H9 (cell line): Measurements from ENCODE around the gene SHISA7. TPM values are rescaled to one million over a fixed set of nuclear protein-coding genes. Genes with fewer than 3 reads are reported as not detected.

Experiments
- DNase-seq: peaks from one replicate; pipeline ENCODE4 v3.0.0-alpha.2; 2017
- H2AFZ ChIP-seq: one replicate; pipeline ENCODE4 v1.6.1; 2013; ENCODE audit warnings: mild to moderate bottlenecking, low read length, control low read depth, moderate library complexity
- H2AK5ac ChIP-seq: 2 replicates; pipeline ENCODE4 v1.6.1; 2013; ENCODE audit warnings: low read length, control low read depth, mixed read lengths; ENCODE audit not compliant: insufficient read length
- H2BK120ac ChIP-seq: one replicate; pipeline ENCODE4 v1.6.1; 2013; ENCODE audit warnings: low read depth, mild to moderate bottlenecking, low read length, control low read depth, inconsistent platforms; ENCODE audit not compliant: poor library complexity, severe bottlenecking
- H2BK12ac ChIP-seq: 2 replicates; pipeline ENCODE4 v1.6.1; 2013; ENCODE audit warnings: low read length, control low read depth, mixed read lengths, low read depth; ENCODE audit not compliant: insufficient read length
- H2BK15ac ChIP-seq: 2 replicates; pipeline ENCODE4 v1.6.1; 2013; ENCODE audit warnings: low read depth, low read length, control low read depth
- H2BK20ac ChIP-seq: one replicate; pipeline ENCODE4 v1.6.1; 2013; ENCODE audit warnings: low read depth, mild to moderate bottlenecking, low read length, control low read depth, inconsistent platforms; ENCODE audit not compliant: poor library complexity, severe bottlenecking
- H2BK5ac ChIP-seq: 2 replicates; pipeline ENCODE4 v1.6.1; 2013; ENCODE audit warnings: low read length, control low read depth, mixed read lengths; ENCODE audit not compliant: insufficient read length
- H3K14ac ChIP-seq: 2 replicates; pipeline ENCODE4 v1.6.1; 2013; ENCODE audit warnings: low read length, control low read depth; ENCODE audit not compliant: insufficient read depth
- H3K18ac ChIP-seq: 2 replicates; pipeline ENCODE4 v1.6.1; 2013; ENCODE audit warnings: low read depth, mild to moderate bottlenecking, mixed read lengths, low read length, control low read depth; ENCODE audit not compliant: insufficient read length
- H3K23ac ChIP-seq: 2 replicates; pipeline ENCODE4 v1.6.1; 2013; ENCODE audit warnings: low read length, control low read depth, mixed read lengths, low read depth; ENCODE audit not compliant: insufficient read length
- H3K23me2 ChIP-seq: 2 replicates; pipeline ENCODE4 v1.6.1; 2013; ENCODE audit warnings: low read depth, mild to moderate bottlenecking, mixed read lengths, low read length, control low read depth; ENCODE audit not compliant: insufficient read length, poor library complexity, severe bottlenecking
- H3K27ac ChIP-seq: 2 replicates; pipeline ENCODE4 v1.5.1; 2013; ENCODE audit warnings: low read length, control low read depth, mixed read lengths, low read depth; ENCODE audit not compliant: insufficient read length
- H3K27me3 ChIP-seq: 2 replicates; pipeline ENCODE4 v1.6.1; 2013; ENCODE audit warnings: low read length, control low read depth, inconsistent platforms; ENCODE audit not compliant: insufficient read depth
- H3K4ac ChIP-seq: 2 replicates; pipeline ENCODE4 v1.6.1; 2013; ENCODE audit warnings: low read depth, mild to moderate bottlenecking, control low read depth, inconsistent platforms, low read length, moderate library complexity
- H3K4me1 ChIP-seq: 2 replicates; pipeline ENCODE4 v1.6.1; 2013; ENCODE audit warnings: low read length, control low read depth, inconsistent platforms; ENCODE audit not compliant: insufficient read depth
- H3K4me2 ChIP-seq: 2 replicates; pipeline ENCODE4 v1.6.1; 2013; ENCODE audit warnings: low read length, control low read depth, mixed read lengths; ENCODE audit not compliant: insufficient read length, insufficient read depth
- H3K56ac ChIP-seq: 2 replicates; pipeline ENCODE4 v1.6.1; 2013; ENCODE audit warnings: low read depth, mild to moderate bottlenecking, mixed read lengths, low read length, control low read depth; ENCODE audit not compliant: insufficient read length
- H3K79me1 ChIP-seq: 2 replicates; pipeline ENCODE4 v1.6.1; 2013; ENCODE audit warnings: low read depth, mild to moderate bottlenecking, moderate library complexity, low read length, control low read depth, inconsistent platforms; ENCODE audit not compliant: insufficient read depth, poor library complexity, severe bottlenecking
- H3K79me2 ChIP-seq: 2 replicates; pipeline ENCODE4 v1.6.1; 2013; ENCODE audit warnings: low read length, control low read depth, inconsistent platforms; ENCODE audit not compliant: insufficient read depth
- H3K9ac ChIP-seq: 2 replicates; pipeline ENCODE4 v1.6.1; 2013; ENCODE audit warnings: low read length, control low read depth, mixed read lengths; ENCODE audit not compliant: insufficient read length; ENCODE audit errors: extremely low read depth
- H3K9me3 ChIP-seq: one replicate; pipeline ENCODE4 v1.6.1; 2013; ENCODE audit warnings: low read depth, low read length, inconsistent platforms; ENCODE audit not compliant: control insufficient read depth
- H3T11ph ChIP-seq: one replicate; pipeline ENCODE4 v1.6.1; 2013; ENCODE audit warnings: mild to moderate bottlenecking, low read length, control low read depth, inconsistent platforms
- H4K20me1 ChIP-seq: one replicate; pipeline ENCODE4 v1.6.1; 2013; ENCODE audit not compliant: control insufficient read depth, insufficient read length, insufficient read depth
- H4K5ac ChIP-seq: 2 replicates; pipeline ENCODE4 v1.6.1; 2013; ENCODE audit warnings: low read depth, mild to moderate bottlenecking, mixed read lengths, low read length, control low read depth; ENCODE audit not compliant: insufficient read length
- H4K8ac ChIP-seq: replicated peaks from 2 replicates; pipeline ENCODE4 v1.6.1; 2013; ENCODE audit warnings: low read length, control low read depth, mixed read lengths, low read depth; ENCODE audit not compliant: insufficient read length
- H4K91ac ChIP-seq: 2 replicates; pipeline ENCODE4 v1.6.1; 2013; ENCODE audit warnings: low read depth, mild to moderate bottlenecking, moderate library complexity, mixed read lengths, low read length, control low read depth; ENCODE audit not compliant: insufficient read length
- H3K27ac Mint-ChIP-seq, 3 experiments: 2 replicates in 2 of 3; 3 replicates in 1 of 3; pipeline ENCODE4 v1.8.0; 2020 to 2021; ENCODE audit warnings: mixed read lengths in 3 of 3, mild to moderate bottlenecking in 1 of 3, moderate library complexity in 1 of 3
- H3K27me3 Mint-ChIP-seq: 2 replicates; pipeline ENCODE4 v1.8.0; 2021; ENCODE audit warnings: low read depth, mild to moderate bottlenecking, moderate library complexity, mixed read lengths
- H3K36me3 Mint-ChIP-seq, 3 experiments: 2 replicates in 2 of 3; 3 replicates in 1 of 3; pipeline ENCODE4 v1.8.0; 2020 to 2021; ENCODE audit warnings: low read depth in 3 of 3, mixed read lengths in 3 of 3; ENCODE audit not compliant: insufficient read depth in 1 of 3
- H3K4me1 Mint-ChIP-seq, 2 experiments: 2 replicates each; pipeline ENCODE4 v1.8.0; 2020; ENCODE audit warnings: mixed read lengths in 2 of 2
- H3K4me3 Mint-ChIP-seq, 2 experiments: 2 replicates in 1 of 2; 3 replicates in 1 of 2; pipeline ENCODE4 v1.8.0; 2020 to 2021; ENCODE audit warnings: mild to moderate bottlenecking in 2 of 2, mixed read lengths in 2 of 2, moderate library complexity in 1 of 2
- H3K9me3 Mint-ChIP-seq, 2 experiments: 2 replicates in 1 of 2; 3 replicates in 1 of 2; pipeline ENCODE4 v1.8.0; 2020; ENCODE audit warnings: mild to moderate bottlenecking in 2 of 2, mixed read lengths in 2 of 2, moderate library complexity in 1 of 2
- CTCF ChIP-seq: fragments of 200-600 bp; sonication (generic); conservative IDR thresholded peaks from 3 replicates; pipeline ENCODE4 v1.8.0; 2021; ENCODE audit warnings: antibody characterized with exemption, mild to moderate bottlenecking
- WGBS: extraction: QIAGEN DNeasy Blood & Tissue Kit; methylation state at CpG from one replicate; pipeline ENCODE4 v1.1.7; 2013; ENCODE audit warnings: missing lambda C conversion rate, low lambda C conversion rate, mixed read lengths; ENCODE audit not compliant: insufficient read length; ENCODE audit errors: extremely low coverage; 5-methylcytosine and 5-hydroxymethylcytosine counted together
- total RNA-seq: library from RNA; stranded (reverse); gene quantifications from 2 replicates; pipeline ENCODE4 v1.2.1, GENCODE V29; 2021

The SHISA7 gene
- total RNA-seq, 1 experiment from 2014 or later, result 0.31 TPM

GRCh38 chr19:55478364-55478763 lies 35.3 kb upstream of the SHISA7 start:
- no peak overlapping the region for H2AFZ ChIP-seq
- H3K56ac ChIP-seq, result no peak overlapping the region
- no peak overlapping the region for H2BK120ac ChIP-seq
- H3T11ph ChIP-seq, result no peak overlapping the region
- no CpG with 5 or more reads among the region's 12 CpGs for WGBS
- no peak overlapping the region for H3K18ac ChIP-seq
- no peak overlapping the region for H4K8ac ChIP-seq
- no peak overlapping the region for H4K91ac ChIP-seq
- no peak for DNase-seq
- H3K4ac ChIP-seq, result no peak overlapping the region
- H3K4me1 ChIP-seq, result no peaks in the 10 kb centered on the region
- no peaks in the 10 kb centered on the region for H3K27me3 Mint-ChIP-seq
- peak overlapping the region; percentile 85 to 93 for H3K4me3 Mint-ChIP-seq
- H3K23ac ChIP-seq, result no peak overlapping the region
- H2BK12ac ChIP-seq, result no peak overlapping the region
- no peak overlapping the region for H3K27ac ChIP-seq
- H3K4me2 ChIP-seq, result no peak overlapping the region
- TF ChIP-seq CTCF, result no peak
- H3K27me3 ChIP-seq, result no peaks in the 10 kb centered on the region
- no peaks in the 10 kb centered on the region for H3K79me2 ChIP-seq
- peaks cover 2 to 19% (median 3%) of the 10 kb centered on the region in 3 experiments; a peak in 6 of 7 replicates for H3K36me3 Mint-ChIP-seq
- no peak overlapping the region for H2BK20ac ChIP-seq
- peaks cover 5% of the 10 kb centered on the region for H3K23me2 ChIP-seq
- H2BK15ac ChIP-seq, result no peak overlapping the region
- peaks cover 23 to 56% of the 10 kb centered on the region in 2 experiments for H3K4me1 Mint-ChIP-seq
- no peaks in the 10 kb centered on the region for H3K79me1 ChIP-seq
- H3K27ac Mint-ChIP-seq, result peak overlapping the region in 1 of 3 experiments; percentile 50; a peak in 2 of 7 replicates
- no peaks in the 10 kb centered on the region for H3K9me3 Mint-ChIP-seq
- no peak overlapping the region for H3K9ac ChIP-seq
- H3K14ac ChIP-seq, result no peak overlapping the region
- no peak overlapping the region for H2AK5ac ChIP-seq
- H4K20me1 ChIP-seq, result no peaks in the 10 kb centered on the region
- H3K9me3 ChIP-seq, result no peaks in the 10 kb centered on the region
- H4K5ac ChIP-seq, result no peak overlapping the region
- no peak overlapping the region for H2BK5ac ChIP-seq
